Stimulated activated CD4-positive, alpha-beta T cell treated with anti-CD3 and anti-CD28 coated beads, Interleukin-4, amount 100 ng/mL, for 1 hour (primary cell): Measurements from ENCODE around the gene PRRC2B.
A peak's percentile ranks its signal among the peaks of the same experiment; 100 is the strongest.
"Not testable (repeated sequence)": the region's sequence is repeated elsewhere in the genome, so short reads cannot be mapped to it uniquely, and the experiment has no call there.

Experiments used
- DNase-seq: peaks from one replicate; pipeline ENCODE4 v3.0.0-alpha.2; 2020

The PRRC2B gene

DNA sequence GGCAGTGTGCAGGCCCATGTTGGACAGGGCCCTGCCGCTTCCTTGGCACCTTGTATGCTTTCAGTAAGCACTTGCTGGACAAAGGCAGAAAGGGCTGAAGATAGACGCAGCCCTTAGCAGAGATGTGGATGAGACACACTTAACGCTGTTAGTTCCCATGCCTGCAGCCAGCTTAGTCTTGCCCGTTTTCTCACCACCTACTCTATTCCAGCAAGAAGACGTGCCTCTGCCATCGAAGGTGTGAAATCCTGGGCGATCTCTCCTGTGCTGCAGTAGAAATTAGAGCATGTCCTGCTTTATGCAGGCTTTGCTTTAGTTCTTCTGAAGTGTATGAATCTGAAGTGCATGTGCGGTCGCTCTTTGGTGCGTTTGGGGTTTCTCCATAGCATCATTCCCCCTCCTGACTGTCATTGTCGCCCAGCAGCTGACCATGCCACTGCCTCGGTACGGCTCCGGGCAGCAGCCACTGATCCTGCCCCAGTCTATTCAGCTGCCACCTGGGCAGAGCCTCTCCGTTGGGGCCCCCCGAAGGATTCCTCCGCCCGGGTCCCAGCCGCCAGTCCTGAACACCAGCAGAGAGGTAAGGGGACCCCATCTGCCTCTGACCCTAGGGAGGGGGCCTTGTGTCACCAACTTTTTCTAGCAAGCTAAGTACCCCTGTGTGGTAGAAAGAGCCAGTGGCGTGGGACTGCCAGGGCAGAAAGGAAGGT is 97.3 kb downstream of the PRRC2B start:
- DNase-seq, result no peak

DNA sequence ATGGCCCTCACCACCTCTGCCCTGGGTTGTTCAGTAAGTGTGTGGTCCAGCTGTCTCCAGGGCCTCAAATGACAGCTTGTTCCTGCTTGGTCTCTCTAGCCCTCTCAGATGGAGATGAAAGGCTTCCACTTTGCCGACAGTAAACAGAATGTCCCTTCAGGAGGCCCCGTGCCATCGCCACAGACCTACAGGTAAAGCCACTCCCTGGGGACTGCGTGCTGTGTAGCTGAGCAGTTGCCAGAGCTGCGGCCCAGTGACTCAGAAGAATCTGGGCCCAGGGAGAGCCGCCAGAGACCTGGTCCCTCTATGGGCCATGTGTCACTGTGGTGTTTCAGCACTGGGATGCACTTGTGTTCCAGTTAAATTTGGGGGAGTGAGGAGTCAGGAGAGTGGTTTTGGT is 98.2 kb downstream of the PRRC2B start:
- no peak for DNase-seq

DNA sequence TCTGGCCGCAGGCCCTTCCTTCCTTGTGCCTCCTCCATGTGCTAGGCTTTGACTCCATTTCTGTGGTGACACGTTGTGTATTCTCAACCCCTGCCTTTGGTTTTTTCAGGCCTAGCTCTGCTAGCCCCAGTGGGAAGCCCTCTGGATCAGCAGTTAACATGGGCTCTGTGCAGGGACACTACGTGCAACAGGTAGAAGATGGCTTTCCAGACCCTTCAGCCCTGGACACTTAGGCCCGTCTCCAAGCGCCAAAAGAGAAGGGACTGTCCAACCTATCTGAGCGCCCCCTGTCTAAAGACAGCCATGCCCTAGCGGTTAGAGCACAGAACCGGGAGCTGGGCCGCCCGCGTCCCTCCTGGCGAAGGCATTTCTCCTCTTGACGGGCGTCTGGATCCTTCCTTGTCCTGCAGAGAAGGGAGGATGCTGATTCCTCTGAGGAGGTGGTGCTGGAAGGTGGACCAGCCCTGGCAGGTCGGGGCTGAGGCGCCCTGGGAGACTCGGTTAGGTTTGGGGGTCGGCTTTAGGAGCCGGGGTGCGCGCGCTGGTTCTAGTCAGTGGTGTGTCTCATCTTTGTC is 100.5 kb downstream of the PRRC2B start:
- no peak for DNase-seq

DNA sequence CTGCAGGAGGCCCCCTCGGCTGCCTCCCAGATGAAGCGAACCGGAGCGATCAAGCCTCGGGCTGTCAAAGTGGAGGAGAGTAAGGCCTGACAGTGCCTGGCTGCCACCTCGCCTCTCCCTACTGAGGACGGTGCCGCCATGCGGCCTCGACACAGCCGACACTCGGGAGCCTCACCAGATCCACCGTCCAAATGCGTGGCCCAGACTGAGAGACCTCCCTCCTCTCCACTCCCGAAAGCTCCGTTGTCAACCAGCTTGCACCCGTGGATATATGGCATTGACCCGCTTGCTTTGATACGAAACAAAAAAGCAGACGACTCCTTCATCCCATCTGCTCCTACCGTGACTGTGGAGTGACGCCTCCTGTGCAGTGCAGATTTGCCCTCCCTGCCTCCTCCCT is 101.9 kb downstream of the PRRC2B start:
- no peak for DNase-seq

DNA sequence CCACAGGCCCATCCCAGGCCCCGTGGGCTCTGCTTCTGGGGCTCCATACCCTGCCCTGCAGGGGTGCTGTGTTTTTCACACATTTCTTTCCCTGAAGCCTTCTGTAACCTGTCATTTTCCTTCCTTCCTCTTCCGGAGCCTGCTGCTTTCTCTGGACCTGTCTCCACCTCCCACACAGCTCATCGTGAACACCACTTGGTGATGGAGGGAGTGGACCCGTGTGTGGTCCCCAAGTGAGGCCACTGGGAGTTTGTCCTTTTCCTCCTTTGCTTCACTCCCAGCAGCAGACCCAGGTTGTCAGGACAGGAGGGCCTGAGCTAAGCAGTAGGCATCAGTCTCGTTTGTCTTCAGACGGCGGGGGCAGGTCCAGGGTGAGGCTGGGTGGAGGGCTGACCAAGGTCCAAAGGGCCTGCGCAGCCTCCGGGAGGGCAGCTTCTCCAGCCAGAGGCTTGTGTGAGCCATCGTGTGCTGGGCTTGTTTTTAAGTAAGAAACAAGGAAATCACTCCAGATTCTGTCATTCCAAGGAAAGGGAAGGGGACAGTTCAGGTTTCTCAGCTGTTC is 103.0 kb downstream of the PRRC2B start:
- no peak for DNase-seq

DNA sequence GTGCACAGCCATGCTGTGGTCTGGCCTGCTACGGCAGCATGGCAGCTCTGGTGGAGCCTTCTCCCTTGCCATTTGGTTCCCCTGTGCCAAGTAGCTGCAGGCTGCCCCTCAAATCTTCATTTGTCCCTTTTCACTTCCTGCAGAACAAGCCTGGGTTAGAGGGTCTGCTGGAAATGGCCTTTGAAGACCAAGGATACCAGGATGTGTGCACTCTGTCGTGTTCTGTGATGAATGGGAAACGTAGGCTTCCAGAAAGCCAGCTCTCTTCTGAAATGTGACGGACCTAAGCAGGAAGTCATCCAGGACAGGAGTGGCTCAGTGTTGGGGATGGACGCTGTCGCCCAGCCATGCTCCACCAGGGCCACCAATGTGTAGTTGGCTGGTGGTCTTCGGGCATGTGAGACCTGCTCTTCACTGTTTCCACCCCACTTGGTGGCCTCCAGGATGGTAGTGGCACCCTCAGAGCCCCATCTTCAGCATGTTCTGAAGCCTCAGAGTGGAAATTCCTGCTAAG is 105.4 kb downstream of the PRRC2B start:
- no peak for DNase-seq

DNA sequence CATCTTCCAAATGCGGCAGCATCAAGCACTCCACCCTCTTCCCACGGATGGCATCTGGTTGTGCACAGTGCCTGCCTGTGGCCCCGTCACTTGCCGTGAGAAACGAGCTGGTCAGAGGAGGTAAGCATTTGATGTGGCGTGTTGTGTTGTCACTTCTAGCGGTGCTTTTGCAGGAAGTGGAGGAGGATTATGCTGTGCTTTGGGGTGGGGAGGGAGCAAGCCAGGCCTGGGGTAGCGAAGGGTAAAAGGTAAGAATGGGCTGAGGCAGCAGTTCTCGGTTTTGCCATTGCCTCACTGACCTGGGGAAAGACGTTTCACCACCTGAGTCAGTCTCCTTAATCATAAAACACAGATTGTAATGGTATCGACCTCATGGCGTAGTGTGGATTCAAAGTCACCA is 106.5 kb downstream of the PRRC2B start:
- DNase-seq, result peak; percentile 61

DNA sequence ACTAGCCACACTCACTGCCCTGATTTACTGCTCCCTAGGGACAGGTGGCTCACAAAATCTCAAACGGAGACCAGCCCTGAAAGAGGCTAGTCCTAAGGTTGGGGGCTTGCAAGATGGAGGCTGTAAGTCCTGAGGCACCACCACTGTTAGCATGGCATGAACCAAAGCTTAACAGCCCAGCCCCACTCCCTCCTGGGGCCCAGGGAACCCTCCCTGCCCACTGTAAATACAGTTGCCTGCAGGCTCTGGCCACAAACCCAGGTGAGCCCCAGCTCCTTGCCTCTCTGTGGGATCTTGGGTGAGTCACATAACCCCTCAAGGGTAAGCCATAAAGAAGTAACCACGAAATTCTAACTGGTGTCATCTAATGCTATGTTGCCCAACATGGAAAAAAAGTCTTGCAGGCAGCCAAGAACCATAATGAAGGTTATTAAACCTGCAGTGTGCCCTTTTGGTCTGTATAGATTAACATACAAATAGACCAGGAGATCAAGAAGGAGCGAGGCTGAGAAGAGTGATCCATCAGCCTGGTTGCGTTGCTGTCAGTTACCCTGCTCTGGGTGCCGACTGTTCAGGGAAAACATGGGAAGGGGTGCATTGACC is 107.2 kb downstream of the PRRC2B start:
- peak; percentile 41 for DNase-seq

DNA sequence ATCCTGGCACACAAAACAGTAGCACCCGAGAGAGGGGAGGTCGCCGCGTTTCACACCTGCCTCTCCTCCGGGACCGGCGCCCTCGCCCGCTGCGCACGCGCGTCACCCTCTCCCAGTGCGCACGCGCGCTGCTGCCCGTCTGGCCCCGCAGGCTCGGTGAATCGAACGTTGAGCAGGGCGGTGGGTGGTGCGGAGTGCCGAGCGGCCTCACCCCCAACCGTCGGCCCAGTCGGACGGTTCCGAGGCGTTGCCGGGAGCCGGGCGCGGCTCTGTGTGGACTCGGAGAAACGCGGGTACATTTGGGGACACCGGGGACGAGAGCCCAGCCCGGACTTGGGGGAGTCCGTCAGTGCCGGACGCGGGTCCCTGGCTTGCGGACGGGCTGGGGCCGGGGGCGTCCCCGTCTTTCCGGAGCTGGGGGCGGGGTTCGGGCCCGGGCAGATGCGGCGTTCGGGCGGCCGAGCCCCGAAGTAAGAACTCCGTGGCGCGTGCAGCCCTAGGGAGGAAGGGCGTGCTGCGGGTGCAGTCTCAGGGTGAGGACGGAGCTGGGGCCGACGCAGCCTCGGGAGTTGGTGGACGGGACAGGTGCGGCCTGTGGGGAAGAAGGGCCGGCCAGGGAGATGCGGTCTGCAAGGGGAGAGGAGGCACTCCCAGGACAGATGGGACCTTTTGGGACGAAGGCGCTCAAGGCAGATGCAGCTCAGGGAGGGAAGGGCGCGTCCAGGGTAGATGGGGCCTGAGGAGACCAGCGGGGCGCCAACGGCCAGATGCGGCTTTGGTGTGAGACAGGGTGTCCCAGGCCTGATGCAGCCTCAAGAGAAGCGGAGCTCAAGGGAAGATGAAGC is 109.1 kb downstream of the PRRC2B start, which contains the start of gene POMT1:
POMT1 (plus strand) TSS at position 138 of the 845 bp plus-strand sequence. CDS start 1,301 bp downstream, outside the sequence.
- DNase-seq, result peak; percentile 89

DNA sequence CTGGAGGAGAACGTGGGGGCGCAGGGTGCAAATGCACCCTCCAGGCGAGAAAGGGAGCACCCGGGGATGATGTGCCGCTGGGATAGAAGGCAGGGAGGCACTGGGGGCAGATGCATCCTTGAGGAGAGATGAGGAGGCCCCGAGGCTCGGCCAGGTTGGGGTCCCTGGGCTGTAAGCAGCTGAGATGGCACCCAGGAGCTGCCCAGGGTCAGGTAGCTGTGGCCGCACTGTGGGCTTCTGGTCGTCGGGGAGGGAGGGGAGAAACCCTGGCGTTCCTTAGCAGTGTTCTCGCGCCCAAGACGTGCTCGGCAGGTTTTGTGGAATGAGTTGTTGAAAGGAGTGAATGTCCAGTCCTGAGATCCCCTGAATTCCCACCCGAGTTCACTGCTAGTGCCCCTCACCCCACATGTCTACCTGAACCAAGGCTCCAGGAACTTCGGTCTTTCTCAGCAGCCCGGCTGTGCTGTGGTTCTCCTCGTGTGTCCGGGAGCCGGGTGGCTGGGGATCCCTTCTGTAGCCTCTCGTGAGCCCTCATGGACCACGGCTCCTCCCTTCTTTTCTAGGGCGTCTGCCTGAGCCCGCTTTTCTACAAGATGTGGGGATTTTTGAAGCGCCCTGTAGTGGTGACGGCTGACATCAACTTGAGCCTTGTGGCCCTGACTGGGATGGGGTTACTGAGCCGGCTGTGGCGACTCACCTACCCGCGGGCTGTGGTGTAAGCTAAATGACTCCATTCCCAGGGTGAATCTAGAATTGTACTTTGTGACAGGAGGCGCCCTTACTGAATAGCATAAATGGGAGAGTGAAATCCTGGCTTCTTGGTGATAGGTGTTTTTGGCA is 110.0 kb downstream of the PRRC2B start:
- DNase-seq, result peak; percentile 56

DNA sequence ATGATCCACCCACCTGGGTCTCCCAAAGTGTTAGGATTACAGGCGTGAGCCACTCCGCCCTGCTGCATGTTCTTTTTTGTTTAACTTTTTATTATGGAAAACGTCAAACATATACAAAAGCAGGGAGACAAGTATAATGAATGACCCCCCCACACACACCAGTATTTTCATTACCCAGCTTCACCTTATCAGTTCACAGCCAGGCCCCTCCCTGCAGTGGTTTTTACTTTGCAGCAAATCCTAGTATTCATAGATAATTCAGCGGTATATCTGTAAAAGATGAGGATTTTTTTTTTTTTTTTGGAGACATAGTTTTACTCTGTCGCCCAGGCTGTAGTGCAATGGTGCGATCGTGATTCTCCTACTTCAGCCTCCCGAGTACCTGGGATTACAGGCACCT is 111.1 kb downstream of the PRRC2B start:
- DNase-seq, result no peak

DNA sequence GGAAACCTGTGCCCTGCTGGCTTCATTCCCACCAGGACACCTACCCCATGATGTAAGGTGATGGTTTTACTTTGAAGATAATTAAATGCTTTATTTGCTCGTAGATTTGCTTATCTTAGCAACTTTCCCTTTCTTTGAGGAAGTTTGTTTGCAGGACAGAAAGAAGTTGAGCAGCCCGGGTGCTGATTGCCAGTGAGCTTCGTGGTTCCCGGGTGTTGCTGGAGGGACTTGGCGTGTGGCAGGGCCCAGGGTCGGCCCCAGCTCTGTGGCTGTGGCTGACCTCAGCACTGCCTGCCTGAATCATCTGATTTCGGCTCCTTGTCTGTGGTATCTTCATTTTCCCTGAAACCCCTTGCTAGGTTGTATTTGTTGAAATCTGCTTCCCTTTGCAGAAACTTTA is 117.5 kb downstream of the PRRC2B start:
- no peak for DNase-seq

DNA sequence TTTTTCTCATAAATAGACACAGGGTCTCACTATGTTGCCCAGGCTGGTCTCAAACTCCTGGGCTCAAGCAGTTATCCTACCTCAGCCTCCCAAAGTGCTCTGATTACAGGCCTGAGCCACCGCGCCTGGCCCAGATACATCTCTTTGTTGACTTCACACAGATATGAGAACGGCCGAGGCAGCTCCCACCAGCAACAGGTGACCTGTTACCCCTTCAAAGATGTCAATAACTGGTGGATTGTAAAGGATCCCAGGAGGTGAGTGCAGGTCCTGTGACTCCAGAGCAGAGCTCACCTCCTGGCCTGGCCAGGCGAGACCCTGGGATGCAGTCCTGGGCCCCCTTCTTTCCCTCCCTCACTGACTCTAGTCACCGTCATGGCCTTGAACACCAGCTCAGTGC is 118.0 kb downstream of the PRRC2B start:
- DNase-seq, result no peak

DNA sequence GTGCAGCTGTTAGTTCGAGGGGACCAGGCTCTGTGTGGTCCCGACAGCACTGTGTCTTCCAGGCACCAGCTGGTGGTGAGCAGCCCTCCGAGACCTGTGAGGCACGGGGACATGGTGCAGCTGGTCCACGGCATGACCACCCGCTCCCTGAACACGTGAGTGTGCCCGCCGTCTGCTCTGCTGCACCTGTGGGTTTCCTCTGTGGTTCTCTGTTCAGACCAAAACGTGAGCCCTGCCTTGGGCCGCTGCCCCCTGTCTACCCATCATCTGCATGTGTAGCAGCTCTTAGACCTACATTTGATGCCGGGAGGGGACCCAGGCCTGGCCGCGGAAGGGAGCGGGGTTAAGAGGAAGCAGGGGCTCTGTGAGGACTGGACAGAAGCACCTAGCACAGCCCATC is 119.3 kb downstream of the PRRC2B start:
- DNase-seq, result no peak

DNA sequence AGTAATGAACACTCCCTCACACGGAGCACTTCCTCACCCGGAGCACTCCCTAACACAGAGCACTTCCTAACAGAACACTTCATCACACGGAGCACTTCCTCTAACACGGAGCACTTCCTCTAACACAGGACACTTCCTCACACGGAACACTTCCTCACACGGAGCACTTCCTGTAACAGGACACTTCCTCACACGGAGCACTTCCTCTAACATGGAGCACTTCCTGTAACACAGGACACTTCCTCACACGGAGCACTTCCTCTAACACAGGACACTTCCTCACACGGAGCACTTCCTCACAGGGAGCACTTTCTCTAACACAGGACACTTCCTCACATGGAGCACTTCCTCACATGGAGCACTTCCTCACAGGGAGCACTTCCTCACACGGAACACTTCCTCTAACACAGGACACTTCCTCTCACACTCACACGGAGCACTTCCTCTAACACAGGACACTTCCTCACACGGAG is 121.7 kb downstream of the PRRC2B start:
- not testable (repeated sequence) for DNase-seq

DNA sequence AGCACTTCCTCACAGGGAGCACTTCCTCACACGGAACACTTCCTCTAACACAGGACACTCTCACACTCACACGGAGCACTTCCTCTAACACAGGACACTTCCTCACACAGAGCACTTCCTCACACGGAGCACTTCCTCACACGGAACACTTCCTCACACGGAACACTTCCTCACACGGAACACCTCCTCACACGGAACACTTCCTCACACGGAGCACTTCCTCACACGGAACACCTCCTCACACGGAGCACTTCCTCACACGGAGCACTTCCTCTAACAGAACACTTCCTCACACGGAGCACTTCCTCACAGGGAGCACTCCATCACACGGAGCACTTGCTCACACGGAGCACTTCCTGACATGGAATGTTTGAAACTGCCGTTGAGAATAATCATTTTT is 122.2 kb downstream of the PRRC2B start:
- no peak for DNase-seq

DNA sequence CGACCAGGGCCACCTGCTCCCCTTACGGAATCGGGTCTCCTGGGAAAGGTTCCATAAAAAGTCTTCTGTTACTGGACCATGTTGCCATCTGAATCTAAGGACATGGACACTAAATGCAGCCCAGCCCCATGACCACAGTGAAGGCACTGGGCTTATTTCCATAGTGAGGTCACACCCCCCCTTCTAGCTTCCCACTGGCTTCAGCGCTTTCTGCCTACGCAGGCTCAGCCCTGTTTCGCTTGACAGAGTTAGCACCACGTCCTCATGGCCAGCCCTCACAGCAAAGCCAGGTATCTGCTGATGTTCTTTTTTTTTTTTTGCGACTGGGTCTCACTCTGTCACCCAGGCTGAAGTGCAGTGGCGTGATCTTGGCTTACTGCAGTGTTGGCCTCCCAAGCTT is 123.0 kb downstream of the PRRC2B start:
- no peak for DNase-seq

DNA sequence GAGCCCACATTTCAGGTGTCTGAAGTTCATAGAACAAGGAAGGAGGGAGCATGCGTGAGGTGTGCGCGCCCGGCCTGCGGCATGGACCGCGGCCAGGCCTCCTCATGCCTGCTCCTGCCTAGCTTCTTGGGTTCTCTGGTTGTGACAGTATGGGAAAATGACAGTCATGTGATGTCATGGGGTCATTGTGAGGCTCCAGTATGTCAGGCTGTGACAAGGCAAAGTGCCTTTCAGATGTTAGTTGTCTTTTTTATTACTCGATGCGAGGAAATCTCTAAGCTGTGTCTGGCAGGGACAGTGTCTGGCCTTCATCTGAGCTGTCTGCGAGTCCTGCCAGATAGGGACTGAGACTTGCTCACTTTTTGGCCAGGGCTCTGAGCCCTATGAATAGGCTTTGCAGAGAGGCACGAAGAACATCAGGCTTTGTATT is 123.9 kb downstream of the PRRC2B start:
- DNase-seq, result no peak

DNA sequence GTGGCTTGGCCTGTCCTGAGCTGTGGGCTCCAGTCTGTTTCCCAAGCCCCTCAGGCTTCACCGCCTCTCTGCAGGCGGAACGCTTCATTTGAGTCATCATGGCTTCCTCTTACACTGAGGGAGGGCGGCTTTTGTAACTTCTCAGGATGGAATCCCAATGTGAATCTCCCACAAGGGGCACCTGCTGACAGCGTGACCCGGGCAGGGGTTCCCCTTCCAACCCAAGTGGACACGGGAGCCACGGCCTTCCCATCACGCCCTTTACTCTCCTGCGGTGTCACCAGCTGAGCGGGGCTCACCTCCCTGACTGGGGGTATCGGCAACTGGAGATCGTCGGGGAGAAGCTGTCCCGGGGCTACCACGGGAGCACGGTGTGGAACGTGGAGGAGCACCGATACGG is 124.7 kb downstream of the PRRC2B start:
- DNase-seq, result no peak

DNA sequence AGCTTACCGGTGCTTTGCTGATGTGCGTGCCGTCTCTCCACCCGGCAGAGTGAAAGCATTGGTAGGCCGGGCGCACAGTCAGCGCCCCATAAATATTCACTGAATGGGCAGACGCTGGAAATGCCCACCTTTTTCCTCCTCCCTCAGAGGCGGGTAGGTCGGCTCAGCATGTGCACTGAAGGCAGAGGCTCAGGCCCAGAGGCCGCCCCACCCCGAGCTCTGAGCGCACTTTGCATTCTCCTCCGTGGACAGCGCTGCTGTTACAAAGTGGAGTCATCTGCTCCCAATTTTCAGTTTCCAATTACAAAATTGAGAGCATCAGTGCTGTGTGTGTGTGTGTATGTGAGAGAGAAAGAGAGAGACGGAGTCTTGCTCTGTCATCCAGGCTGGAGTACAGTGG is 126.6 kb downstream of the PRRC2B start:
- DNase-seq, result no peak

DNA sequence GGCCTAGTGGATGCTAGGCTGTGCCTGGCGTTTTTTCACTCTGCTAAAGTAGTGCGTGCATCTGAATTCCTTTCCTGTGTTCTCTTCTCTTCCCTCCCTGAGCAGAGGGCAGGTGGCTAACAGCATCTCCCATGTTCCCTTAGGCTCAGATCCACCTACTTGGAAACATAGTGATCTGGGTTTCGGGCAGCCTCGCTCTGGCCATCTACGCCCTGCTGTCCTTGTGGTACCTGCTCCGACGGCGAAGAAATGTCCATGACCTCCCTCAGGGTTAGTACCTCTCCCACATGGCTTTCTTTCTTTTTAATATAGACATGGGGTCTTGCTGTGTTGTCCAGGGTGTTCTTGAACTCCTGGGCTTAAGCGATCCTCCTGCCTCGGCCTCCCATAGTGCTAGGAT is 127.3 kb downstream of the PRRC2B start:
- no peak for DNase-seq

DNA sequence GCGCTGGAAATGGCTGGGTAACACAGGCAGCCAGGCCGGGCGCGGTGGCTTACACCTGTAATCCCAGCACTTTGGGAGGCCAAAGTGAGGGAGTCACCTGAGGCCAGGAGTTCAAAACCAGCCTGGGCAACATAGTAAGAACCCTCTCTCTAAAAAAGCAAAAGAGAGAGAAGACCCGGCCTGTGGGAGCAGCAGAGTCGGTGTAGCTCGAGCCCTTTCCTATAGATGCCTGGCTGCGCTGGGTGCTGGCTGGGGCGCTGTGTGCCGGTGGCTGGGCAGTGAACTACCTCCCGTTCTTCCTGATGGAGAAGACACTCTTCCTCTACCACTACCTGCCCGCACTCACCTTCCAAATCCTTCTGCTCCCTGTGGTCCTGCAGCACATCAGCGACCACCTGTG is 127.9 kb downstream of the PRRC2B start:
- no peak for DNase-seq
